ENCODE data around the gene MYOM3. TPM values are rescaled to one million over a fixed set of nuclear protein-coding genes. Genes with fewer than 3 reads are reported as not detected.

MYOM3 gene
- total RNA-seq, 2 experiments from 2014 or later: not detected

- no peak overlapping the region for H3K27ac Mint-ChIP-seq
- H3K4me3 Mint-ChIP-seq: no peak overlapping the region
- CTCF ChIA-PET: interaction anchor here (0.6 to 2.4 kb wide), 20 partner anchors 10 to 710 kb away, joined by 3 to 16 read pairs (median 3); partner anchors contain the start of gene MYOM3
- intact Hi-C loops (cut with micrococcal nuclease): loop anchor here (1.0 to 5.0 kb wide), 3 partner anchors 41 to 320 kb away; partner anchors contain the start of genes IFNLR1 and MYOM3
- peak; percentile 83 for DNase-seq
- POLR2A ChIA-PET: no interaction called here
- H3K4me1 Mint-ChIP-seq (ENCODE audit: low read depth): peaks cover 2% of the 10 kb centered on the region
- H3K9me3 Mint-ChIP-seq: no peaks in the 10 kb centered on the region
- H3K27me3 Mint-ChIP-seq: peaks cover 10% of the 10 kb centered on the region
- H3K36me3 Mint-ChIP-seq: no peaks in the 10 kb centered on the region
Observed at GRCh38 chr1:24070821-24071393, 41.0 kb downstream of the MYOM3 start.

DNA sequence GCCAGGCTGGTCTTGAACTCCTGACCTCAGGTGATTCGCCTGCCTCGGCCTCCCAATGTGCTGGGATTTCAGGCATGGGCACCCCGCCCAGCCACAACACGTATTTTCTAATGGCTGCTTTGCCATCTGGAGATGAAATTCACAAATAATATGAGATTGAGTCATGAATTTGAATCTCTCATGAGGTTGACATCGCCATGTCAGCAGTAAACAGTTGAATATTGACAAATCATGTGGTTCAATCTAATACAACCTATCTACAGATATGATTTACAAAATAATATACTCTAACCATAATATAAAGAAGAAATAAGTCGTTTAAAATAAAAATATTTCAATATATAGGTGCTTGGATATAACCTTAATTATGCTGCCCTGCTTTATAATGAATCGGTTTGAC, 42.1 kb downstream of the MYOM3 start:
- Mint-ChIP-seq H3K4me3 (no peak overlapping the region), H3K27me3 (peaks cover 10% of the 10 kb centered on the region), H3K9me3 (no peaks in the 10 kb centered on the region), H3K4me1 (ENCODE audit: low read depth) (peaks cover 2% of the 10 kb centered on the region), H3K27ac (no peak overlapping the region), H3K36me3 (no peaks in the 10 kb centered on the region)
- CTCF ChIA-PET: interaction anchor here (0.6 to 2.4 kb wide), 5 partner anchors 42 to 517 kb away, joined by 3 to 16 read pairs (median 3); partner anchors contain the start of gene MYOM3
- DNase-seq: no peak
- POLR2A ChIA-PET: no interaction called here
- intact Hi-C loops (cut with micrococcal nuclease): loop anchor here (5.0 kb wide), 1 partner anchor 117 kb away; the partner anchor contains the start of gene IFNLR1

DNA sequence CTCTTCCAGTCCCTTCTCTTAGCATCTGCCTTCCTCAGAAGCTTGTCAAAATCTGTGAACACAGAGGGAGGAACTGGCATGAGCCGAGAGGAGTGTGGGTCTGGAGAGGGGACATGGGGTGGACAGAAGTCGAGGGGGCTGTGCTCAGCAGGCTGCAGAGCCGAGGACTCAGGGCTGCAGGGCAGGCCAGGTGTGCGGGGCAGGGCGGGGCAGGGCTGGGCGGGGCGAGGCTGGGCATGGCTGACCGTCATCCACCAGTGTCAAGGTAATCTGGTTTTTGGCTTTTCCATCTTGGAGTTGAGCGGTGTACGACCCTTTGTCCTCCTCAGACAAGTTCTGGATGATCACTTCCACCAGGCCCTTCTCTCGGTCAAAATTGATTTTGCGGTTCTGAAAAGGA, 44.0 kb downstream of the MYOM3 start:
- POLR2A ChIA-PET: no interaction called here
- Mint-ChIP-seq H3K4me3 (no peak overlapping the region), H3K4me1 (ENCODE audit: low read depth) (peaks cover 2% of the 10 kb centered on the region), H3K36me3 (no peaks in the 10 kb centered on the region), H3K9me3 (no peaks in the 10 kb centered on the region), H3K27ac (no peak overlapping the region), H3K27me3 (peaks cover 10% of the 10 kb centered on the region)
- intact Hi-C loops (cut with micrococcal nuclease): no loop called here
- CTCF ChIA-PET: interaction anchor here (0.8 kb wide), 1 partner anchor 9 kb away, joined by 3 read pairs; no protein-coding TSS in a partner anchor
- no peak for DNase-seq

- ChIA-PET CTCF (no interaction called here), POLR2A (no interaction called here)
- no peaks in the 10 kb centered on the region for H3K36me3 Mint-ChIP-seq
- H3K4me1 Mint-ChIP-seq (ENCODE audit: low read depth): no peaks in the 10 kb centered on the region
- H3K9me3 Mint-ChIP-seq: peaks cover 9% of the 10 kb centered on the region
- peaks cover 6% of the 10 kb centered on the region for H3K27me3 Mint-ChIP-seq
- intact Hi-C loops (cut with micrococcal nuclease): no loop called here
- H3K27ac Mint-ChIP-seq: no peak overlapping the region
- no peak for DNase-seq
- H3K4me3 Mint-ChIP-seq: no peak overlapping the region
Observed at GRCh38 chr1:24065304-24065703, 46.6 kb downstream of the MYOM3 start.

DNA sequence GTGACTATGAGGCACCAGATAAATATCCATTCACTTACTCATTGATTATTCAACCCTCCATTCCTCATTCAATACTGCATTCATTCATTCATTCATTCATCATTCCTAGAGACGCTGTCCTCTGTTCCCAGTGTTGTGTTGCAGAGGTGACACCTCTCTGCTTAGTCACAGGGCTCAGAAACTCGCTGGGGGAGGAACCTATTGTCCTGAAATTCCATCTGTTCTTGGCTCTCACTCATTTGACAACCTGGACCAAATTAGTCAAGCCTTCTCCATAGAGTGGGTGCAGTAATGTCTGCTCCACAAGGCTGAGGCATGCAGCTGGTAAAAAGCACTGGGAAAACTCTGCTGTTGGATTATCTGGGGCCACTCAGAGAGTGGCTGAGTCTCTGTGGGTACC, 49.7 kb downstream of the MYOM3 start:
- ChIA-PET POLR2A (no interaction called here), CTCF (no interaction called here)
- no peaks in the 10 kb centered on the region for H3K4me1 Mint-ChIP-seq (ENCODE audit: low read depth)
- H3K4me3 Mint-ChIP-seq: no peak overlapping the region
- H3K9me3 Mint-ChIP-seq: peaks cover 9% of the 10 kb centered on the region
- no peaks in the 10 kb centered on the region for H3K27me3 Mint-ChIP-seq
- H3K27ac Mint-ChIP-seq: no peak overlapping the region
- intact Hi-C loops (cut with micrococcal nuclease): no loop called here
- no peaks in the 10 kb centered on the region for H3K36me3 Mint-ChIP-seq
- no peak for DNase-seq

DNA sequence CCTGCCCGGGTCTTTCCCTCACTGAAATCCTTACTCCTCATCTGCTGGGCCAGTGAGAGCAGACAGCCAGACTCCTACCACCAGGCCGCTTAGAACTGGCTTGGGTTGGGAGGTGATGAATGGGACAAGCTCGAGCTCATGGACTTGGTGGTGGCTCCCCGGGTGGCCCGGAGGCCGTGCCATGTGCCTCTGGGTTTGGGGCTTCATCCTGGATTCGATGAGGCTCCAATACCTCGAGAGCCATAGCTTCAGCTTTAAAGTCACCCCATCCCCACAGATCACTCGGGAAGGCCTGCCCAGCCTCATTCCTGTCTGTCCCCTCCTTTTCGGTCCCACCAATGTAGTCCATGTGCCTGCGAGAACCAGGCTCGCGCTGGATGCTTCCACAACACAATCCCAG, 51.5 kb downstream of the MYOM3 start:
- no peaks in the 10 kb centered on the region for H3K4me1 Mint-ChIP-seq (ENCODE audit: low read depth)
- H3K27me3 Mint-ChIP-seq: no peaks in the 10 kb centered on the region
- DNase-seq: no peak
- no peak overlapping the region for H3K27ac Mint-ChIP-seq
- peaks cover 9% of the 10 kb centered on the region for H3K9me3 Mint-ChIP-seq
- intact Hi-C loops (cut with micrococcal nuclease): no loop called here
- POLR2A ChIA-PET: no interaction called here
- H3K36me3 Mint-ChIP-seq: no peaks in the 10 kb centered on the region
- no peak overlapping the region for H3K4me3 Mint-ChIP-seq
- CTCF ChIA-PET: interaction anchor here (0.6 to 1.6 kb wide), 2 partner anchors 11 to 13 kb away, joined by 5 to 7 read pairs; no protein-coding TSS in a partner anchor

GRCh38 chr1:24058671-24059455, 53.1 kb downstream of the MYOM3 start:
- no peaks in the 10 kb centered on the region for H3K4me1 Mint-ChIP-seq (ENCODE audit: low read depth)
- no peak for DNase-seq
- peaks cover 9% of the 10 kb centered on the region for H3K9me3 Mint-ChIP-seq
- no peak overlapping the region for H3K4me3 Mint-ChIP-seq
- no peaks in the 10 kb centered on the region for H3K27me3 Mint-ChIP-seq
- no peak overlapping the region for H3K27ac Mint-ChIP-seq
- POLR2A ChIA-PET: no interaction called here
- H3K36me3 Mint-ChIP-seq: no peaks in the 10 kb centered on the region
- CTCF ChIA-PET: interaction anchor here (0.6 kb wide), 1 partner anchor 9 kb away, joined by 3 read pairs; no protein-coding TSS in a partner anchor
- intact Hi-C loops (cut with micrococcal nuclease): no loop called here

DNA sequence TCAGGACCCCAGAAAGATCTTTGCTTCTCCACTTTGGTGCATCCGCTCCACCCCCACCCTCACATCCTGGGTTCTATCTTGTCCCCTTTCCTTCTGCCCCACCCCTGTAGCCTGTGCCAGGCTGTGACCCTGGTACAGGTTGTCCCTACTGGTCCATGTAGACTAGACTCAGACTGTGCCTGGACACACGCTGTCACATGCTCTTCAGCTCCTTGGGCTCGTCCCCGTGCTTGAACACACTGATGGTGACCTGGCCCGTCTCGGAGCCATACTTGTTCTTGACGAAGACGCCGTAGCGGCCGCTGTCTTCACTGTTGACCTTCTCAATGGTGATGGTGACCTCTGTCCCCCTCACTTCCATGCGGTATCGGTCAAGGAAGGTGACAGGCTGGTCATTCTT, 54.8 kb downstream of the MYOM3 start:
- Mint-ChIP-seq H3K27ac (no peak overlapping the region), H3K4me3 (no peak overlapping the region), H3K4me1 (ENCODE audit: low read depth) (no peaks in the 10 kb centered on the region), H3K36me3 (no peaks in the 10 kb centered on the region), H3K27me3 (no peaks in the 10 kb centered on the region), H3K9me3 (peaks cover 2% of the 10 kb centered on the region)
- intact Hi-C loops (cut with micrococcal nuclease): no loop called here
- no peak for DNase-seq
- CTCF ChIA-PET: no interaction called here
- POLR2A ChIA-PET: no interaction called here

GRCh38 chr1:24055681-24056080, 56.3 kb downstream of the MYOM3 start:
- H3K4me1 Mint-ChIP-seq (ENCODE audit: low read depth): no peaks in the 10 kb centered on the region
- H3K9me3 Mint-ChIP-seq: no peaks in the 10 kb centered on the region
- H3K27me3 Mint-ChIP-seq: no peaks in the 10 kb centered on the region
- ChIA-PET POLR2A (no interaction called here), CTCF (no interaction called here)
- H3K27ac Mint-ChIP-seq: no peak overlapping the region
- no peaks in the 10 kb centered on the region for H3K36me3 Mint-ChIP-seq
- H3K4me3 Mint-ChIP-seq: no peak overlapping the region
- intact Hi-C loops (cut with micrococcal nuclease): no loop called here
- DNase-seq: no peak

- no peak for DNase-seq
- CTCF ChIA-PET: no interaction called here
- Mint-ChIP-seq H3K9me3 (no peaks in the 10 kb centered on the region), H3K27me3 (peaks cover 2% of the 10 kb centered on the region), H3K27ac (no peak overlapping the region), H3K4me1 (ENCODE audit: low read depth) (no peaks in the 10 kb centered on the region), H3K36me3 (no peaks in the 10 kb centered on the region), H3K4me3 (no peak overlapping the region)
- POLR2A ChIA-PET: no interaction called here
- intact Hi-C loops (cut with micrococcal nuclease): no loop called here
Observed at GRCh38 chr1:24052220-24052619, 59.7 kb downstream of the MYOM3 start.

DNA sequence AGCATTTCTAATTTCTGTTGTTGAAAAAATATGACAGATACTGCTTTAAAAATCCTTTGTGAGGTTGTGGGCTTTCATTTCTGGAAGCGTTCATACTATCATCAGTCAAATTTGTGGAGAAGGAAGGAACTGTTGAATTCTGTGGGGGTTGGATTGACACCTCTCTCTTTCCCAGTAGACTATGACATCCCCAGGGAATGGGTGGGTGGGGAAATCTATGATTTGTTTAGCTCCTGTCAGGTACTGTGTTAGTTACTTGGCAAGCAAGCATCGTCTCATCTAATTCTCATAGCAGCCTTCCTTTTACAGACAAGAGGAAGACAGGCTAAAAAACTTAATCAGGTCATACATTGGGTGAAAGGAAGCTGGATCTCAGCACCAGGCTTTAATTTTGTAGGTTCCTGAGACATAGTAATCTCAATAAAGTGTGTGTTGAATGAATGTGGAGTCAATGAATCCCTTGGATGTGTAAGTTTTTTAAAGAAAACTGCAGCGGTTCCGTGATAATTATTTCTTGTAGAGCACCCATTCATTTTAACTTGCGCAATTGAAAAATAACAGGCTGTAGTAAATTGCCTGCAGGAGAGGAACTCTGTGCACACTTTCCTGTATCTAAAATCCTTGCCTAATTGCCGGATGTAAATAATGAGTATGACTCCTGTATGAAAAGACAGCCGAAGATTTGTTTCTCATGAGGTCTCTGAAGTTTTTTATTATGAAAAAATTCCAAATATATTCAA, 60.6 kb downstream of the MYOM3 start:
- CTCF ChIA-PET: interaction anchor here (0.6 kb wide), 2 partner anchors 23 to 55 kb away, joined by 3 read pairs; no protein-coding TSS in a partner anchor
- POLR2A ChIA-PET: no interaction called here
- intact Hi-C loops (cut with micrococcal nuclease): no loop called here
- H3K4me3 Mint-ChIP-seq: no peak overlapping the region
- no peak overlapping the region for H3K27ac Mint-ChIP-seq
- H3K27me3 Mint-ChIP-seq: peaks cover 2% of the 10 kb centered on the region
- H3K4me1 Mint-ChIP-seq (ENCODE audit: low read depth): peaks cover under 1% of the 10 kb centered on the region
- DNase-seq: no peak
- H3K9me3 Mint-ChIP-seq: no peaks in the 10 kb centered on the region
- no peaks in the 10 kb centered on the region for H3K36me3 Mint-ChIP-seq

GRCh38 chr1:24049733-24050132, 62.2 kb downstream of the MYOM3 start:
- H3K4me1 Mint-ChIP-seq (ENCODE audit: low read depth): peaks cover 3% of the 10 kb centered on the region
- H3K36me3 Mint-ChIP-seq: no peaks in the 10 kb centered on the region
- H3K27me3 Mint-ChIP-seq: peaks cover 2% of the 10 kb centered on the region
- no peak overlapping the region for H3K27ac Mint-ChIP-seq
- DNase-seq: no peak
- ChIA-PET CTCF (no interaction called here), POLR2A (no interaction called here)
- intact Hi-C loops (cut with micrococcal nuclease): no loop called here
- no peaks in the 10 kb centered on the region for H3K9me3 Mint-ChIP-seq
- no peak overlapping the region for H3K4me3 Mint-ChIP-seq

Data from activated CD4-positive, alpha-beta memory T cell treated with anti-CD3 and anti-CD28 coated beads for 36 hours (primary cell).